Measurements from ENCODE around the gene ARID1B. TPM values are rescaled to one million over a fixed set of nuclear protein-coding genes. Genes with fewer than 3 reads are reported as not detected.

Gene ARID1B
- total RNA-seq, 2 donors from 2014 or later: 74.0 to 110 TPM

GRCh38 chr6:156849806-156850205, 72.6 kb downstream of the ARID1B start:
- Histone ChIP-seq H3K27ac (ENCODE audit: low read depth, low read length) (no peak overlapping the region), H3K36me3 (ENCODE audit: control insufficient read depth, insufficient read depth, low read length) (no peaks in the 10 kb centered on the region), H3K9me3 (ENCODE audit: control insufficient read depth, low read length) (no peaks in the 10 kb centered on the region), H3K4me3 (ENCODE audit: low read length) (no peak overlapping the region), H3K27me3 (ENCODE audit: control insufficient read depth, insufficient read depth, low read length, poor library complexity, severe bottlenecking) (no peaks in the 10 kb centered on the region), H3K4me1 (ENCODE audit: control insufficient read depth, insufficient read depth, low read length) (peaks cover 20% of the 10 kb centered on the region), H3K9ac (ENCODE audit: extremely low read depth, low read length, poor library complexity, severe bottlenecking) (no peak overlapping the region)
- 84 to 91% methylated on average over 6 to 7 of the region's 7 CpGs for WGBS, 2 experiments (ENCODE audit: insufficient coverage in 1 of 2, insufficient read length in 1 of 2)
- Mint-ChIP-seq H3K27me3 (ENCODE audit: insufficient read depth) (no peaks in the 10 kb centered on the region), H3K36me3 (ENCODE audit: low read depth) (peaks cover 9% of the 10 kb centered on the region), H3K27ac (no peak overlapping the region), H3K9me3 (no peaks in the 10 kb centered on the region), H3K4me3 (no peak overlapping the region), H3K4me1 (peaks cover 81% of the 10 kb centered on the region)
- DNase-seq: no peak
- TF ChIP-seq, protein P1, sequence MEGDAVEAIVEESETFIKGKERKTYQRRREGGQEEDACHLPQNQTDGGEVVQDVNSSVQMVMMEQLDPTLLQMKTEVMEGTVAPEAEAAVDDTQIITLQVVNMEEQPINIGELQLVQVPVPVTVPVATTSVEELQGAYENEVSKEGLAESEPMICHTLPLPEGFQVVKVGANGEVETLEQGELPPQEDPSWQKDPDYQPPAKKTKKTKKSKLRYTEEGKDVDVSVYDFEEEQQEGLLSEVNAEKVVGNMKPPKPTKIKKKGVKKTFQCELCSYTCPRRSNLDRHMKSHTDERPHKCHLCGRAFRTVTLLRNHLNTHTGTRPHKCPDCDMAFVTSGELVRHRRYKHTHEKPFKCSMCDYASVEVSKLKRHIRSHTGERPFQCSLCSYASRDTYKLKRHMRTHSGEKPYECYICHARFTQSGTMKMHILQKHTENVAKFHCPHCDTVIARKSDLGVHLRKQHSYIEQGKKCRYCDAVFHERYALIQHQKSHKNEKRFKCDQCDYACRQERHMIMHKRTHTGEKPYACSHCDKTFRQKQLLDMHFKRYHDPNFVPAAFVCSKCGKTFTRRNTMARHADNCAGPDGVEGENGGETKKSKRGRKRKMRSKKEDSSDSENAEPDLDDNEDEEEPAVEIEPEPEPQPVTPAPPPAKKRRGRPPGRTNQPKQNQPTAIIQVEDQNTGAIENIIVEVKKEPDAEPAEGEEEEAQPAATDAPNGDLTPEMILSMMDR (conservative IDR thresholded peaks at IDR 0.05): no peak

DNA sequence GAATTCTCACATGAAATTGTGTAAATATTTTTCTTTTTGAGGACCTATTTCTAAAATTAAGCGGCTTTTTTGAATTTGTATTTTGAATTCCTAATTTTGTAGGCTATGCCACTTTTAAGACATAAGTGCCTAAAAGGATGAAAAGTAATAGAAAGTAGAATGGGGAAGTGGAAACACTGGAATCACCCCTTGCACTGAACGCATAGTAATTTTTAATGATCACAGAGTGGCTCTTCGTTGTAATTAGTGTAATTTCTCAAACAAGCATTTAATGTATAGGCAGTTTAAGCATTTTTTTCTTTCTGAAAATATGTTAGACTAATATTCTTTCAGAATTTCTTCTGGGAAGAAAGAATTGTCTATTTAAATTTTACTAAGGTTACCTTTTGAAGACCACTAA, 73.2 kb downstream of the ARID1B start:
- Histone ChIP-seq H3K27ac (ENCODE audit: low read depth, low read length) (no peak overlapping the region), H3K4me1 (ENCODE audit: control insufficient read depth, insufficient read depth, low read length) (peaks cover 20% of the 10 kb centered on the region), H3K36me3 (ENCODE audit: control insufficient read depth, insufficient read depth, low read length) (no peaks in the 10 kb centered on the region), H3K9me3 (ENCODE audit: control insufficient read depth, low read length) (no peaks in the 10 kb centered on the region), H3K4me3 (ENCODE audit: low read length) (no peak overlapping the region), H3K9ac (ENCODE audit: extremely low read depth, low read length, poor library complexity, severe bottlenecking) (no peak overlapping the region), H3K27me3 (ENCODE audit: control insufficient read depth, insufficient read depth, low read length, poor library complexity, severe bottlenecking) (no peaks in the 10 kb centered on the region)
- Mint-ChIP-seq H3K4me1 (peaks cover 76% of the 10 kb centered on the region), H3K27me3 (ENCODE audit: insufficient read depth) (no peaks in the 10 kb centered on the region), H3K36me3 (ENCODE audit: low read depth) (peaks cover 7% of the 10 kb centered on the region), H3K9me3 (no peaks in the 10 kb centered on the region), H3K4me3 (no peak overlapping the region), H3K27ac (no peak overlapping the region)
- TF ChIP-seq, protein P1 (conservative IDR thresholded peaks at IDR 0.05): no peak
- no peak for DNase-seq
- WGBS, 2 experiments (ENCODE audit: insufficient coverage in 1 of 2, insufficient read length in 1 of 2): 96 to 100% methylated on average over 2 to 3 of the region's 3 CpGs

DNA sequence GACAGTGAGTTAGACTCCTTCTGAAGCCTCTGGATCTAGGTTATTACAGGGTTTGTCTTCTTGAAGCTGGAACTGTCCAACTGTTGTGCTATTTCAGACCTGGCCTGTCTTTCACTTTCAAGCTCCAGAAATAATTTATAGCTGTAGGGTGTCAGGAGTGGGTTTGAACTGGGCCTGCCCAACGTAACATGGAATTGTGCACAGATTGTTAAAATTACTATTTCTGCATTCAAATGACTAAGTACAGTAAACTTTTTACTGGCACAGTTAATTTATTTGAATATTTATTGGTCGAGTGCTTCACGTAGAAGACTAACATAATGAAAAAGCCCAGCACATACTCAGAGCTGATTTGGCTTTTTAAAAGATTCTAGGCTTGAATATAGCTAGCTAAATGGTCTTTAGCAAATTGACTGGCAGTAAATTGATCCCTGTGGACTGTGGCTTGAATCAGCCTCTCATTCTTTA, 74.3 kb downstream of the ARID1B start:
- Histone ChIP-seq H3K27me3 (ENCODE audit: control insufficient read depth, insufficient read depth, low read length, poor library complexity, severe bottlenecking) (no peaks in the 10 kb centered on the region), H3K4me3 (ENCODE audit: low read length) (no peak overlapping the region), H3K36me3 (ENCODE audit: control insufficient read depth, insufficient read depth, low read length) (no peaks in the 10 kb centered on the region), H3K9me3 (ENCODE audit: control insufficient read depth, low read length) (no peaks in the 10 kb centered on the region), H3K4me1 (ENCODE audit: control insufficient read depth, insufficient read depth, low read length) (peaks cover 18% of the 10 kb centered on the region), H3K9ac (ENCODE audit: extremely low read depth, low read length, poor library complexity, severe bottlenecking) (no peak overlapping the region), H3K27ac (ENCODE audit: low read depth, low read length) (no peak overlapping the region)
- DNase-seq: no peak
- Mint-ChIP-seq H3K27ac (no peak overlapping the region), H3K27me3 (ENCODE audit: insufficient read depth) (no peaks in the 10 kb centered on the region), H3K4me3 (no peak overlapping the region), H3K36me3 (ENCODE audit: low read depth) (peaks cover under 1% of the 10 kb centered on the region), H3K9me3 (no peaks in the 10 kb centered on the region), H3K4me1 (peaks cover 75% of the 10 kb centered on the region)
- TF ChIP-seq, protein P1 (conservative IDR thresholded peaks at IDR 0.05): no peak
- 91% methylated on average over 3 of the region's 3 CpGs; no CpG with 5 or more reads in 1 of the 2 experiments for WGBS, 2 experiments (ENCODE audit: insufficient coverage in 1 of 2, insufficient read length in 1 of 2)

Data from endodermal cell (in vitro differentiated cells).